Measurements from ENCODE around the gene PALLD. TPM values are rescaled to one million over a fixed set of nuclear protein-coding genes. Genes with fewer than 3 reads are reported as not detected.

Gene PALLD
- total RNA-seq, 1 experiment from 2014 or later: 166 TPM

GRCh38 chr4:168972596-168972995 is 475.7 kb downstream of the PALLD start:
- no peak overlapping the region for H3K4me3 ChIP-seq (replicated peaks in 1 of 2; ENCODE audit: low read depth in 1 of 2, low read length in 2 of 2)
- ChIA-PET POLR2A (no interaction called here), RAD21 (ENCODE audit: low non-redundant PET in 1 of 2, low total read pairs in 2 of 2, uncharacterized antibody in 2 of 2, unreplicated experiment in 2 of 2) (no interaction called here), CTCF (no interaction called here)
- no peak overlapping the region for H2AFZ ChIP-seq (ENCODE audit: low read depth, low read length, poor library complexity, severe bottlenecking)
- DNase-seq (ENCODE audit: low read depth, low spot score): no peak
- BruUV-seq (replicated peaks): no TSS peak
- H3K4me1 ChIP-seq (ENCODE audit: control insufficient read depth in 1 of 2, insufficient read depth in 2 of 2, low read length in 2 of 2): no peaks in the 10 kb centered on the region
- H3K27ac ChIP-seq (ENCODE audit: low read depth, low read length): no peak overlapping the region
- no peaks in the 10 kb centered on the region for H3K9me2 ChIP-seq (ENCODE audit: insufficient read depth)
- ATAC-seq: no peak
- intact Hi-C loops (cut with micrococcal nuclease): no loop called here
- no peaks in the 10 kb centered on the region for H4K20me1 ChIP-seq (ENCODE audit: insufficient read depth)
- 0 out of 4 replicates have a peak, but pooled peaks cover 0 to 3% of the 10 kb centered on the region in 2 experiments for H3K9me3 ChIP-seq (ENCODE audit: control insufficient read depth in 1 of 2, insufficient read depth in 1 of 2, low read depth in 1 of 2, low read length in 2 of 2)
- TF ChIP-seq, protein P1, sequence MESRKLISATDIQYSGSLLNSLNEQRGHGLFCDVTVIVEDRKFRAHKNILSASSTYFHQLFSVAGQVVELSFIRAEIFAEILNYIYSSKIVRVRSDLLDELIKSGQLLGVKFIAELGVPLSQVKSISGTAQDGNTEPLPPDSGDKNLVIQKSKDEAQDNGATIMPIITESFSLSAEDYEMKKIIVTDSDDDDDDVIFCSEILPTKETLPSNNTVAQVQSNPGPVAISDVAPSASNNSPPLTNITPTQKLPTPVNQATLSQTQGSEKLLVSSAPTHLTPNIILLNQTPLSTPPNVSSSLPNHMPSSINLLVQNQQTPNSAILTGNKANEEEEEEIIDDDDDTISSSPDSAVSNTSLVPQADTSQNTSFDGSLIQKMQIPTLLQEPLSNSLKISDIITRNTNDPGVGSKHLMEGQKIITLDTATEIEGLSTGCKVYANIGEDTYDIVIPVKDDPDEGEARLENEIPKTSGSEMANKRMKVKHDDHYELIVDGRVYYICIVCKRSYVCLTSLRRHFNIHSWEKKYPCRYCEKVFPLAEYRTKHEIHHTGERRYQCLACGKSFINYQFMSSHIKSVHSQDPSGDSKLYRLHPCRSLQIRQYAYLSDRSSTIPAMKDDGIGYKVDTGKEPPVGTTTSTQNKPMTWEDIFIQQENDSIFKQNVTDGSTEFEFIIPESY (IDR thresholded peaks at IDR 0.05; ENCODE audit: extremely low read depth, insufficient replicate concordance, low read length): no peak
- TF ChIP-seq POLR2AphosphoS5 (IDR thresholded peaks at IDR 0.05; ENCODE audit: low read depth, low read length) (no peak), SP1 (IDR thresholded peaks at IDR 0.05; ENCODE audit: low read depth) (no peak), CTCF (IDR thresholded peaks at IDR 0.05 in 2 of 3, conservative IDR thresholded peaks at IDR 0.05 in 1 of 3; ENCODE audit: borderline replicate concordance in 1 of 3, insufficient read depth in 1 of 3, low read depth in 2 of 3, low read length in 2 of 3) (no peak), EGR1 (IDR thresholded peaks at IDR 0.05; ENCODE audit: low read depth) (no peak), ELF1 (IDR thresholded peaks at IDR 0.05; ENCODE audit: borderline replicate concordance, low read depth) (no peak)
- H3K27me3 ChIP-seq (ENCODE audit: insufficient read depth, low read length): no peaks in the 10 kb centered on the region
- H3K36me3 ChIP-seq (ENCODE audit: control insufficient read depth in 1 of 2, insufficient read depth in 2 of 2, low read length in 2 of 2): peaks cover 0 to 13% of the 10 kb centered on the region in 2 experiments; a peak in 1 of 4 replicates
- no peak overlapping the region for H3K9ac ChIP-seq (ENCODE audit: low read length)
- H3K79me2 ChIP-seq (ENCODE audit: insufficient read depth, low read length): no peaks in the 10 kb centered on the region
- H3K4me2 ChIP-seq (ENCODE audit: low read length): no peak overlapping the region

Other genes with a start within 250 kb of the PALLD start
- 6.5 TPM for gene DDX60, start 178.3 kb upstream of the PALLD start, total RNA-seq (2021; ENCODE audit: unreplicated experiment)
- gene DDX60L, start 16.6 kb upstream of the PALLD start, total RNA-seq (2021; ENCODE audit: unreplicated experiment): 99.1 TPM